Gastrocnemius medialis (tissue), 4 donors: ENCODE measurements around the gene OTUD5. TPM values are rescaled to one million over a fixed set of nuclear protein-coding genes. Genes with fewer than 3 reads are reported as not detected.

Experiments
- ATAC-seq, 2 donors: fragments of 150-250 bp; one replicate each; pipeline ENCODE4 v1.9.1; 2016
- DNase-seq, 2 donors: peaks; one replicate each; pipeline ENCODE4 v3.0.0-alpha.2; 2019
- H3K27ac ChIP-seq, 4 donors: fragments of 200-600 bp; sonication (generic); 1 replicate in 1 of 4; 2 replicates in 3 of 4; pipeline ENCODE4 v1.5.1; 2016 to 2018; ENCODE audit warnings: mild to moderate bottlenecking in 2 of 4, moderate library complexity in 1 of 4
- H3K27me3 ChIP-seq, 3 donors: fragments of 200-600 bp; sonication (generic) in 2 of 3; 1 replicate in 1 of 3; 2 replicates in 2 of 3; pipeline versions ENCODE4 v1.5.1 to v1.6.0; 2016 to 2019; ENCODE audit warnings: mild to moderate bottlenecking in 1 of 3, moderate library complexity in 1 of 3
- H3K36me3 ChIP-seq, 2 donors: fragments of 200-600 bp; sonication (generic) in 1 of 2; one replicate each; pipeline ENCODE4 v1.5.1; 2017 to 2018
- H3K4me1 ChIP-seq, 2 donors: fragments of 200-600 bp; sonication (generic) in 1 of 2; one replicate each; pipeline ENCODE4 v1.5.1; 2016 to 2017; ENCODE audit warnings: mild to moderate bottlenecking in 2 of 2
- H3K4me3 ChIP-seq, 4 donors: fragments of 200-600 bp; sonication (generic) in 3 of 4; 1 replicate in 1 of 4; 2 replicates in 3 of 4; pipeline ENCODE4 v1.5.1; 2016 to 2019; ENCODE audit warnings: mild to moderate bottlenecking in 2 of 4
- H3K9me3 ChIP-seq, 3 donors: fragments of 200-600 bp; sonication (generic) in 2 of 3; 1 replicate in 1 of 3; 2 replicates in 2 of 3; pipeline ENCODE4 v1.5.1; 2016 to 2019
- CTCF ChIP-seq, 5 experiments: fragments of 450-650 bp in 3 of 5; fragments of 200-600 bp in 2 of 5; sonication (generic) in 2 of 5; IDR thresholded peaks in 4 of 5; conservative IDR thresholded peaks in 1 of 5; 1 replicate in 4 of 5; 2 replicates in 1 of 5; pipeline ENCODE4 v1.5.1; 2016 to 2019; ENCODE audit warnings: antibody characterized with exemption in 5 of 5, mild to moderate bottlenecking in 3 of 5, moderate library complexity in 3 of 5
- POLR2A ChIP-seq, 2 donors: fragments of 450-650 bp; IDR thresholded peaks; one replicate each; pipeline ENCODE4 v1.6.1; 2017; ENCODE audit warnings: antibody characterized with exemption in 2 of 2, mild to moderate bottlenecking in 2 of 2, moderate library complexity in 2 of 2
- in situ Hi-C, 4 donors: fragments of 200-750 bp; cut with MboI; loops; one replicate each; pipeline versions ENCODE4 v1.15.0 to v1.8.0; 2017; ENCODE audit warnings: low sequenced_read_pairs in 4 of 4
- intact Hi-C: fragments of 100-400 bp; cut with DNase I; formaldehyde crosslinking; loops from one replicate; pipeline ENCODE4 v1.15.1; 2023; ENCODE audit warnings: low total_unique reads
- total RNA-seq, 4 donors: library from RNA; depleted of rRNA; stranded (reverse); fragments of >200 nt; gene quantifications; one replicate each; pipeline versions ENCODE4 v1.1.0 to v1.2.3, GENCODE V29; 2016

OTUD5 gene
- total RNA-seq, 4 donors from 2014 or later, result 22.2 to 32.2 (median 28.5) TPM

- DNase-seq (no peak), ATAC-seq (no peak)
- Histone ChIP-seq H3K27ac (no peak overlapping the region), H3K27me3 (no peaks in the 10 kb centered on the region), H3K36me3 (peaks cover 0 to 5% of the 10 kb centered on the region in 2 donors), H3K4me3 (no peak overlapping the region), H3K9me3 (no peaks in the 10 kb centered on the region), H3K4me1 (no peaks in the 10 kb centered on the region)
- TF ChIP-seq CTCF (IDR thresholded peaks at IDR 0.05 in 4 of 5, conservative IDR thresholded peaks at IDR 0.05 in 1 of 5) (no peak), POLR2A (IDR thresholded peaks at IDR 0.05) (no peak)
- in situ Hi-C loops, result no loop called here
- intact Hi-C loops, result no loop called here
Observed at GRCh38 chrX:48975541-48975940, 18.1 kb upstream of the OTUD5 start.

GRCh38 chrX:48975041-48975440 is 17.6 kb upstream of the OTUD5 start:
- intact Hi-C loops, result no loop called here
- ATAC-seq (no peak), DNase-seq (no peak)
- no peaks in the 10 kb centered on the region for H3K4me1 ChIP-seq
- H3K27ac ChIP-seq, result no peak overlapping the region
- in situ Hi-C loops, result no loop called here
- H3K9me3 ChIP-seq, result no peaks in the 10 kb centered on the region
- no peaks in the 10 kb centered on the region for H3K27me3 ChIP-seq
- TF ChIP-seq POLR2A (IDR thresholded peaks at IDR 0.05) (no peak), CTCF (IDR thresholded peaks at IDR 0.05 in 4 of 5, conservative IDR thresholded peaks at IDR 0.05 in 1 of 5) (no peak)
- H3K4me3 ChIP-seq, result no peak overlapping the region
- H3K36me3 ChIP-seq, result peaks cover 0 to 5% of the 10 kb centered on the region in 2 donors

DNA sequence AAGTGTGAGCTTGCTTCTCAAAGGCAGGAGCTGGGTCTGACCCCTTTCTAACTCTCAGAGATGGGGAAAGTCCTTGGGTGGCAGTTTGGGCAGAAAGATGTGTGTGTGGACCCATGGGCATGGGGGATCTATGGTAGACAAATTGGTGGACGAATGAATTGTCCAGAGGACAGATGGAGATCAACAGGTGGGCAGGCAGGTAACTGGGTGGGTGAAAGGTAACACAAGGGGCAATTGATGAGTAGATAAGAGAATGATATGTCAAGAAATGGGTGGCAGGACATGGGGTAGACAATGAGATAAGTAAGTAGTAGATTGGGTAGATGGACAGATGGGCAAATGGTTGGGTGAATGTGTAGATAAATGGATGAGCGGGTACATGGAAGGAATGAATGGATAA is 17.2 kb upstream of the OTUD5 start:
- Histone ChIP-seq H3K4me1 (no peaks in the 10 kb centered on the region), H3K9me3 (no peaks in the 10 kb centered on the region), H3K27ac (no peak overlapping the region), H3K27me3 (no peaks in the 10 kb centered on the region), H3K4me3 (no peak overlapping the region), H3K36me3 (peaks cover 0 to 5% of the 10 kb centered on the region in 2 donors)
- no peak for DNase-seq
- in situ Hi-C loops (no loop called here), intact Hi-C loops (no loop called here)
- no peak for ATAC-seq
- TF ChIP-seq CTCF (IDR thresholded peaks at IDR 0.05 in 4 of 5, conservative IDR thresholded peaks at IDR 0.05 in 1 of 5), result no peak
- no peak for TF ChIP-seq POLR2A (IDR thresholded peaks at IDR 0.05)

DNA sequence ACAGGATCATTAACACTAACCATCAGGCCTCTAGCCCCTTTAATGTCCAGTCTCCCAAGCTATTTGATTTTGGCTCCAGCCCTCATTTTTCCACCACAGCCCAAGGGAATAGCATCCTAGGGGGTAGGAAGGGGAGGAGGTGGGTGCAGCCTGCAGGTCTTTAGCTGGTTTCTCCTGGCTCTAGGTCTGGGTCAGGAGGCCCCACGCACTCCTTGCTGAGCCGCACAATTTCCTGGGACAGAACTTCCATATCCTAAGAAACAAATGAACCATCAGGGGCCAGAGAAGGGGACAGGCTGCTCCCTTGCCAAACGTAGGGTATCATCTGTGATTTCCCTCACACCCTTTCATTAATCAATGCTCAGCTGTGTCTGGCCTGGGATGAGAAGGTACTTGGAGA is 16.6 kb upstream of the OTUD5 start:
- ATAC-seq (no peak), DNase-seq (no peak)
- H3K4me1 ChIP-seq, result no peaks in the 10 kb centered on the region
- H3K27me3 ChIP-seq, result no peaks in the 10 kb centered on the region
- no peak overlapping the region for H3K27ac ChIP-seq
- in situ Hi-C loops, result no loop called here
- no peaks in the 10 kb centered on the region for H3K9me3 ChIP-seq
- TF ChIP-seq POLR2A (IDR thresholded peaks at IDR 0.05) (no peak), CTCF (IDR thresholded peaks at IDR 0.05 in 4 of 5, conservative IDR thresholded peaks at IDR 0.05 in 1 of 5) (no peak)
- peaks cover 0 to 5% of the 10 kb centered on the region in 2 donors for H3K36me3 ChIP-seq
- intact Hi-C loops, result no loop called here
- H3K4me3 ChIP-seq, result no peak overlapping the region
